K562 treated with DMSO at 1 percent for 12 hours (cell line): ENCODE data around the gene SEC31B. TPM values are rescaled to one million over a fixed set of nuclear protein-coding genes. Genes with fewer than 3 reads are reported as not detected.

Source experiments
- total RNA-seq: library from RNA; unstranded; fragments of 300-600 nt; gene quantifications from 2 replicates; pipeline ENCODE4 v1.2.3, GENCODE V29; 2022; ENCODE audit not compliant: insufficient read depth

Gene SEC31B
- total RNA-seq: 1.5 and 3.6 TPM in 2 replicates

GRCh38 chr10:100519311-100520051, at the start of gene SEC31B:
SEC31B (minus strand) TSS chr10:100519861; CDS start chr10:100516952, 2,909 bp downstream.

DNA sequence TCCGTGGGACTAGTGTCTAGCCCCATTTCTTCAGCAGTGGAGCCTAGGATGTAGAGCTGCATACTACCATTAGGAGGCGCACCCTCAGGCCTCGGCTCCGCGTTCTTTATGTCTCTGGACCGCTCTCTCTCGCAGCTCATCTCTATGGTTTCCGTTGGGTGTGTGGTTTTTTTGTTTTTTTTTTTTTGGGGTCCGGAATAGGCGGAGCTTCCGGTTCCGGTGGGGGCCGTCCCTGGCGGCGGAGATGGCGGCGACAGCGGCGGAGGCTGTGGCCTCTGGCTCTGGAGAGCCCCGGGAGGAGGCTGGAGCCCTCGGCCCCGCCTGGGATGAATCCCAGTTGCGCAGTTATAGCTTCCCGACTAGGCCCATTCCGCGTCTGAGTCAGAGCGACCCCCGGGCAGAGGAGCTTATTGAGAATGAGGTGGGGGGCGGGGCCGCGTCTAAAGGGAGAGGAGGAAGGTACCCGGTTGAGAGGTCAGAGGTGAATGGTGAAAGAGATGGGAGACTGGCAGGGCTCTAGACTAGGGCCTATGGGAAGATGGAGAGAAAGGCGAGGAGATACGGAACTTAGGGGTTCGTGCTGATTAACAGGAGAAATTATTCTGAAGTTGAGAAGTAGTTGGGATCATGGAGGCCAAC, 16.2 kb upstream of the SEC31B start, which contains the start of gene HIF1AN:
Gene HIF1AN (plus strand): TSS at position 229 of the 639 bp plus-strand sequence. CDS start 16 bp downstream, at position 245.

DNA sequence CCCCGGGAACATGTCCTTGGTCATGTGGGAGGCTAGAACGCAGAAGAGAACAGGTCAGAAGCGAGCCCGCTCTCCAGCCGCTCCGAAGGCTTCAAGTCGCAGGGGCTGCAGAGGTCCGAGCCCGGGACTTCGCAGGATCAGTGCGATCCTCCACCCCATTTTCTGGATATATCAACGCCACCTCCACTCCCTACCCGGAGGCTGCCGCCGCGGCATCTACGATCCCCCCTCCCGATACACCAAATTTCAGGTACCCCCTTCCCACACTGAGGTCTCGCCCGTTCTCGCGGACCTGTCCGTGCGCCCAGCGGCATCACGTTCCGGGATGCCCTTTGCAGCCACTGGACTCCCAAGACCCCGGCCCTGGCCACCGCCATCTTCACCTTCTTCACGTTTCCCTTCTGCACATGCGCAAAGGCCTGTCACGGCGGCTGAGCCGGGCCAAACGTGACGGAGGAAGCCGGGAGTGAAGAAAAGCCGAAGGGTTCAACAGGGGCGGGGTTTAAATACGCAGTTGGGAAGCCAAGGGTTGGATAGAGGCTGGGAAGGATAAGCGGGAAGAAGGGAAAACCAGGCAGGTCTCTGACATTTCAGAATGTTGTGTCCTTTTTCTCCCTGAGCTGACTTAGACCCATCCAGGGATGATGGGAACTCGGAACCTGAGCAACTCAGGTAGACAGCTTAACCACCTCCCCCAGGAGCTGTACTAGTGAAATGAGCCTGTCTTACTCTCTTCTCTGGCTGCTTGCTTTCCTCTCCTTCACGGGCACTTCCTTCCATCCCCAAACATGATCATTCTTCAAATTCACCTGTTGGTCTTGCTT, 10.0 kb upstream of the SEC31B start, which contains the start of gene NDUFB8:
Gene NDUFB8 (minus strand): TSS at position 397 of the 824 bp plus-strand sequence. CDS start 20 bp downstream, at position 377.

GRCh38 chr10:100462709-100463108, 57.0 kb downstream of the SEC31B start, which contains the start of gene WNT8B:
WNT8B (plus strand) TSS chr10:100463009; CDS start chr10:100463169, 160 bp downstream.

Other genes starting within 250 kb of the SEC31B start
- gene BLOC1S2, start 233.2 kb downstream of the SEC31B start, total RNA-seq: 30.0 and 36.5 TPM in 2 replicates
- not detected in 2 replicates for gene PKD2L1, start 189.6 kb downstream of the SEC31B start, total RNA-seq
- 45.1 and 159 TPM in 2 replicates for gene SCD, start 172.6 kb downstream of the SEC31B start, total RNA-seq
- gene WNT8B, start 56.9 kb downstream of the SEC31B start, total RNA-seq: not detected in 2 replicates
- 170 and 231 TPM in 2 replicates for gene NDUFB8, start 10.0 kb upstream of the SEC31B start, total RNA-seq
- 2.0 and 5.8 TPM in 2 replicates for gene HIF1AN, start 16.1 kb upstream of the SEC31B start, total RNA-seq
- not detected in 2 replicates for gene PAX2, start 225.7 kb upstream of the SEC31B start, total RNA-seq